T-cell (primary cell): ENCODE measurements around the gene PRRC1. TPM values are rescaled to one million over a fixed set of nuclear protein-coding genes. Genes with fewer than 3 reads are reported as not detected.

Source experiments
- ATAC-seq, 4 experiments: fragments of 200-7000 bp in 3 of 4; fragments of 150-1000 bp in 1 of 4; cut with Tn5 transposase; replicated peaks in 1 of 4; 1 replicate in 3 of 4; 2 replicates in 1 of 4; pipeline ENCODE4 v1.10.0; 2021; ENCODE audit warnings: moderate library complexity in 3 of 4, mild to moderate bottlenecking in 2 of 4, moderate number of reproducible peaks in 1 of 4
- CTCF ChIA-PET, 2 donors: fragments of 300-600 bp; sonication (Branson Sonifier 250); formaldehyde crosslinking; loops; one replicate each; lab custom pipeline; 2022; ENCODE audit warnings: antibody characterized with exemption in 2 of 2; lab: Charles Lee
- POLR2A ChIA-PET, 2 donors: fragments of 300-600 bp; sonication (Branson Sonifier 250); formaldehyde crosslinking; loops; one replicate each; lab custom pipeline; 2022; ENCODE audit warnings: antibody characterized with exemption in 2 of 2; lab: Charles Lee
- DNase-seq, 35 experiments: peaks; one replicate each; pipeline versions ENCODE4 v3.0.0 to v3.0.0-alpha.2; 2013 to 2023
- H3K27ac ChIP-seq: one replicate; pipeline ENCODE4 v1.5.1; 2013; ENCODE audit warnings: low read length
- H3K27me3 ChIP-seq, 2 experiments: replicated peaks in 1 of 2; 1 replicate in 1 of 2; 2 replicates in 1 of 2; pipeline versions ENCODE4 v1.6.1 to v1.7.0; 2013; ENCODE audit warnings: low read length in 1 of 2, mixed read lengths in 1 of 2; ENCODE audit not compliant: control insufficient read depth in 2 of 2, insufficient read depth in 2 of 2; ENCODE audit errors: extremely low read depth in 1 of 2
- H3K36me3 ChIP-seq, 2 donors: 1 replicate in 1 of 2; 2 replicates in 1 of 2; pipeline versions ENCODE4 v1.6.1 to v1.7.0; 2013; ENCODE audit warnings: low read length in 1 of 2; ENCODE audit not compliant: control insufficient read depth in 2 of 2, insufficient read depth in 1 of 2; ENCODE audit errors: extremely low read depth in 1 of 2
- H3K4me1 ChIP-seq, 2 experiments: 1 replicate in 1 of 2; 2 replicates in 1 of 2; pipeline versions ENCODE4 v1.6.1 to v1.7.0; 2013; ENCODE audit warnings: low read length in 2 of 2, mixed read lengths in 1 of 2; ENCODE audit not compliant: insufficient read depth in 2 of 2, control insufficient read depth in 1 of 2; ENCODE audit errors: extremely low read depth in 1 of 2
- H3K4me3 ChIP-seq, 2 donors: 1 replicate in 1 of 2; 2 replicates in 1 of 2; pipeline versions ENCODE4 v1.5.1 to v1.7.0; 2013; ENCODE audit warnings: mild to moderate bottlenecking in 2 of 2, low read length in 1 of 2, moderate library complexity in 1 of 2; ENCODE audit not compliant: control insufficient read depth in 1 of 2; ENCODE audit errors: extremely low read depth in 1 of 2
- H3K9me3 ChIP-seq: 2 replicates; pipeline ENCODE4 v1.7.0; 2013
- H3K27ac Mint-ChIP-seq, 2 donors: one replicate each; pipeline ENCODE4 v1.8.0; 2020 to 2021; ENCODE audit warnings: mild to moderate bottlenecking in 2 of 2, mixed read lengths in 2 of 2
- H3K27me3 Mint-ChIP-seq, 2 donors: one replicate each; pipeline ENCODE4 v1.8.0; 2021 to 2022; ENCODE audit warnings: mixed read lengths in 2 of 2
- H3K36me3 Mint-ChIP-seq: one replicate; pipeline ENCODE4 v1.8.0; 2021; ENCODE audit warnings: mixed read lengths
- H3K4me1 Mint-ChIP-seq, 3 donors: one replicate each; pipeline ENCODE4 v1.8.0; 2020 to 2022; ENCODE audit warnings: mixed read lengths in 3 of 3, mild to moderate bottlenecking in 1 of 3
- H3K4me3 Mint-ChIP-seq, 3 donors: one replicate each; pipeline ENCODE4 v1.8.0; 2020 to 2022; ENCODE audit warnings: mild to moderate bottlenecking in 3 of 3, mixed read lengths in 3 of 3, moderate library complexity in 3 of 3
- H3K9me3 Mint-ChIP-seq, 3 donors: one replicate each; pipeline ENCODE4 v1.8.0; 2020 to 2022; ENCODE audit warnings: mixed read lengths in 3 of 3
- WGBS: methylation state at CpG from one replicate; pipeline ENCODE4 v1.1.5; 2013; ENCODE audit warnings: missing lambda C conversion rate; ENCODE audit not compliant: insufficient coverage; 5-methylcytosine and 5-hydroxymethylcytosine counted together
- total RNA-seq, 35 experiments: library from RNA in 6 of 35; stranded (reverse) in 6 of 35; fragments of 120-200 nt in 1 of 35; gene quantifications; one replicate each; pipeline versions ENCODE4 v1.2.1 to v1.2.4 and lab custom pipeline; 2013 to 2026

The PRRC1 gene
- total RNA-seq, 5 donors from 2014 or later (not counting 1 experiment from before 2014, with no cell fraction given) = 38.9 to 51.6 (median 47.7) TPM

DNA sequence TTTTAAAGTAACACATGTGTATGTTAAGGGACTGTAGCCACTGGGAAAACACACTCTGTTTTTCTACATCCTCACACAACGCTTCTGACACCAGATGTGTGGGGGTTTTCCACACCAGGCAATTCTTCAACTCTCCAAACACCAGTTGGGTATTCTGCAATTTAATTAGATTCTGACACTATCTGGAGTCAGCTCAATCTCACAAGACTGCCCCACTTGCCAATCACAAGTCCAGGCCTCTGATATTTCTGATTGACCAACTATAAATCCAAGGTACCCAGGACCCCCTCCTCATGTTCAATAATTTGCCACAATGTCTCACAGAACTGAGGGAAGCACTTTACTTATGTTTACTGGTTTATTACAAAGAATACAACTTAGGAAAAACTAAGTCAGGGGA, 70.9 kb downstream of the PRRC1 start:
- ChIA-PET CTCF (no interaction called here), POLR2A (no interaction called here)
- DNase-seq (no peak), ATAC-seq (no peak)
- no peaks in the 10 kb centered on the region for H3K4me1 ChIP-seq
- Mint-ChIP-seq H3K4me3 (no peak overlapping the region), H3K4me1 (peaks cover 3 to 13% (median 11%) of the 10 kb centered on the region in 3 donors), H3K27me3 (peaks cover 4 to 11% of the 10 kb centered on the region in 2 donors), H3K9me3 (no peaks in the 10 kb centered on the region), H3K27ac (no peak overlapping the region), H3K36me3 (no peaks in the 10 kb centered on the region)
- no peak overlapping the region for H3K27ac ChIP-seq
- H3K9me3 ChIP-seq = no peaks in the 10 kb centered on the region
- no peaks in the 10 kb centered on the region for H3K27me3 ChIP-seq
- WGBS = no CpG with 5 or more reads among the region's 1 CpG
- no peaks in the 10 kb centered on the region for H3K36me3 ChIP-seq
- H3K4me3 ChIP-seq = no peak overlapping the region

- Histone ChIP-seq H3K36me3 (no peaks in the 10 kb centered on the region), H3K27ac (no peak overlapping the region), H3K4me1 (no peaks in the 10 kb centered on the region), H3K9me3 (no peaks in the 10 kb centered on the region), H3K4me3 (no peak overlapping the region), H3K27me3 (no peaks in the 10 kb centered on the region)
- Mint-ChIP-seq H3K36me3 (no peaks in the 10 kb centered on the region), H3K27me3 (peaks cover 4 to 11% of the 10 kb centered on the region in 2 donors), H3K4me1 (peaks cover 3 to 13% (median 11%) of the 10 kb centered on the region in 3 donors), H3K27ac (no peak overlapping the region), H3K4me3 (no peak overlapping the region), H3K9me3 (no peaks in the 10 kb centered on the region)
- DNase-seq (no peak), ATAC-seq (no peak)
- CTCF ChIA-PET = no interaction called here
- WGBS = 88% methylated on average over 8 of the region's 12 CpGs
- POLR2A ChIA-PET = no interaction called here
Observed at GRCh38 chr5:127589309-127590030, 72.0 kb downstream of the PRRC1 start.

DNA sequence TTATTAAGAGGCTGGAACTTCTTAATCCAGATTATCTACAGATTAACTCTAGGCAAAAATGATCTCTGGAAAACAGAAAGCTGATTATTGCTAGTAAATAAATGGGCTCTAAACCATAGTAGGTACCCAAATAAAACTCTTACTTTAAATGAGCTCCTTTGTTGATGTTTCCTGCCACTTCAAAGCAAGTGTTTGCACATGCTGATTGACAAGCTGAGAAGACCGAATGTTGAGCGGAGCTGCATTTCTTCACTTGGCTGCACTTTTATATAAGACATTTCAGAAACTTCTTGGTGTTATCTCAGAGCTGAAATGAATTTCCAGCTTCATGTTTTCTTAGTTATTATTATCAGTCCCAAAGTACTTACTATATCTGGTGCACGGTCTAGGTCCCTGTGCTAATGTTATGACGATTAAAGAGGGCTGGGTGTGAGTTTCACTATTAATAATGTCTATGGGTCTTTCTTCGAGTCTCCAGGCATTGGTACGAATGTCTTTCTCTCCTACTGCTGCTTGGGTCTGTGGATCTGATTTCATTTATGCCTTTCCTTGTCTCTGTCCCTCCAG, 72.8 kb downstream of the PRRC1 start:
- Histone ChIP-seq H3K27me3 (no peaks in the 10 kb centered on the region), H3K9me3 (no peaks in the 10 kb centered on the region), H3K4me1 (peaks cover 0 to 7% of the 10 kb centered on the region in 2 experiments), H3K36me3 (no peaks in the 10 kb centered on the region), H3K4me3 (no peak overlapping the region), H3K27ac (no peak overlapping the region)
- Mint-ChIP-seq H3K4me1 (peaks cover 3 to 17% (median 16%) of the 10 kb centered on the region in 3 donors), H3K4me3 (no peak overlapping the region), H3K27me3 (peaks cover 4 to 11% of the 10 kb centered on the region in 2 donors), H3K27ac (no peak overlapping the region), H3K36me3 (no peaks in the 10 kb centered on the region), H3K9me3 (no peaks in the 10 kb centered on the region)
- POLR2A ChIA-PET = no interaction called here
- WGBS = 0% methylated on average over 1 of the region's 6 CpGs
- ATAC-seq (no peak), DNase-seq (peak in 1 of 35 experiments; percentile 2)
- CTCF ChIA-PET = no interaction called here

DNA sequence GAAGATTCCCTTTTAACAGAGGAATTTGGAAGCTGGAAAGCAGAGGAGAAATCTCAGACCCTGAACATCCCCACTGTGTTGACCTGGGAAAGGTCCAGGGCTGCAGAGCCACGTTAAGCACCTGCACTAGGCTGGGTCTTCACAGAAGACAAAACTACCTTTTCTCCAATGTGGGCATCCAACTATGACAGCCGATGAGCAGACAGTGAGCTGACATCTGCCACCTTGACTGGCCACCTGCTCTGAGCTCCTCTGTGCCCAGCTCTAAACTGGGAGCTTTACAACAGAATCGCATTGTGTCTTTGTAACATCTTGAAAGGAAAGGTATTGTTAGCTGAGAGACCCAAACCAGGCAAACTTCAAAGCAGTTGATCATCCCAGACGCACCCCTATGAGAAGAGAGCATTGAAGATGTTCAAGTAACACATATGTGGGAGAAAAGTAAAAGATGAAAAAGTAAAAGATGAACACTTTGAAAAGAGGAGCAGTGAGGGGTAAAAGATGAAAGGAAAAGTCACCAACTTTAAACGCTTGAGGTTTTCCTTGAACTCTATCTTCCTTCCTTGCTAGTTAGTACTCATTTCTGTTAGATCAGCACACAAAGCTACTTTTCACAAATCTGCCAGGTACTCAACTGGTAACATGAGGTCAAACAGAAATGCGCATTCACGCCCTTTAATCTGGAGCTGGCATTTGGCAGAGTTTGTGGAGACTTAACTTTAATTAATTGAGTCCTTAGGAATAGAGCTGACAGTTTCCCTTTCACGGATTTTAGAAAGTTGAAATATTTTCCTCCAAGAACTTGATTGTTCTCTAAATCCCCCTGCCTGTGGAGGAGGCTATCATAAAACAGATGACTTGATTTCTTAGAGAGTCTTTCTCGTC, 78.3 kb downstream of the PRRC1 start:
- H3K4me3 ChIP-seq = no peak overlapping the region
- Mint-ChIP-seq H3K27ac (no peak overlapping the region), H3K27me3 (no peaks in the 10 kb centered on the region), H3K4me3 (no peak overlapping the region), H3K9me3 (no peaks in the 10 kb centered on the region), H3K36me3 (no peaks in the 10 kb centered on the region), H3K4me1 (peaks cover 7 to 21% (median 12%) of the 10 kb centered on the region in 3 donors)
- no peaks in the 10 kb centered on the region for H3K9me3 ChIP-seq
- H3K4me1 ChIP-seq = peaks cover 0 to 18% of the 10 kb centered on the region in 2 experiments
- DNase-seq = no peak
- H3K27ac ChIP-seq = no peak overlapping the region
- ChIA-PET POLR2A (no interaction called here), CTCF (no interaction called here)
- ATAC-seq = peak in 1 of 4 experiments; percentile 52
- H3K27me3 ChIP-seq = no peaks in the 10 kb centered on the region
- no peaks in the 10 kb centered on the region for H3K36me3 ChIP-seq
- WGBS = 28% methylated on average over 3 of the region's 9 CpGs

- Mint-ChIP-seq H3K27me3 (no peaks in the 10 kb centered on the region), H3K4me3 (no peak overlapping the region), H3K36me3 (no peaks in the 10 kb centered on the region), H3K27ac (no peak overlapping the region), H3K4me1 (peaks cover 7 to 20% (median 11%) of the 10 kb centered on the region in 3 donors), H3K9me3 (no peaks in the 10 kb centered on the region)
- no peaks in the 10 kb centered on the region for H3K9me3 ChIP-seq
- no peak overlapping the region for H3K4me3 ChIP-seq
- ChIA-PET CTCF (no interaction called here), POLR2A (no interaction called here)
- no peaks in the 10 kb centered on the region for H3K36me3 ChIP-seq
- peaks cover 0 to 18% of the 10 kb centered on the region in 2 experiments for H3K4me1 ChIP-seq
- DNase-seq = no peak
- no peaks in the 10 kb centered on the region for H3K27me3 ChIP-seq
- 100% methylated on average over 3 of the region's 3 CpGs for WGBS
- no peak for ATAC-seq
- no peak overlapping the region for H3K27ac ChIP-seq
Observed at GRCh38 chr5:127596501-127596900, 79.1 kb downstream of the PRRC1 start.

GRCh38 chr5:127599320-127599719, 81.9 kb downstream of the PRRC1 start:
- ATAC-seq = no peak
- Histone ChIP-seq H3K9me3 (no peaks in the 10 kb centered on the region), H3K36me3 (no peaks in the 10 kb centered on the region), H3K4me1 (peaks cover 0 to 18% of the 10 kb centered on the region in 2 experiments), H3K4me3 (no peak overlapping the region), H3K27me3 (peaks cover 0 to 2% of the 10 kb centered on the region in 2 experiments), H3K27ac (no peak overlapping the region)
- DNase-seq = no peak
- ChIA-PET POLR2A (interaction anchor here in 1 of 2 donors (0.6 kb wide), 1 partner anchor 10 kb away, joined by 13 read pairs; no protein-coding TSS in a partner anchor), CTCF (no interaction called here)
- 60% methylated on average over 1 of the region's 3 CpGs for WGBS
- Mint-ChIP-seq H3K36me3 (no peaks in the 10 kb centered on the region), H3K27me3 (peaks cover 6 to 8% of the 10 kb centered on the region in 2 donors), H3K4me1 (peaks cover 9 to 25% (median 11%) of the 10 kb centered on the region in 3 donors), H3K9me3 (no peaks in the 10 kb centered on the region), H3K4me3 (no peak overlapping the region), H3K27ac (no peak overlapping the region)
